Measurements from ENCODE around the gene FAM161A. TPM values are rescaled to one million over a fixed set of nuclear protein-coding genes. Genes with fewer than 3 reads are reported as not detected.

The FAM161A gene
- total RNA-seq, 1 donor from 2014 or later = 2.8 TPM

- TF ChIP-seq CTCF (IDR thresholded peaks at IDR 0.05; ENCODE audit: insufficient read depth, low read depth, low read length) (no peak), EZH2 (IDR thresholded peaks at IDR 0.05; ENCODE audit: insufficient read depth, low read length) (no peak)
- FAIRE-seq = no peak
- no peaks in the 10 kb centered on the region for H3K27me3 ChIP-seq (ENCODE audit: insufficient read depth, low read length)
These were observed 19.9 kb downstream of the FAM161A start for GRCh38 chr2:61833971-61834370.

GRCh38 chr2:61832183-61832841 lies 21.5 kb downstream of the FAM161A start:
- Mint-ChIP-seq H3K4me1 (ENCODE audit: low read depth, unreplicated experiment) (no peaks in the 10 kb centered on the region), H3K9me3 (ENCODE audit: unreplicated experiment) (no peaks in the 10 kb centered on the region), H3K27ac (ENCODE audit: unreplicated experiment) (no peak overlapping the region), H3K4me3 (ENCODE audit: unreplicated experiment) (no peak overlapping the region), H3K36me3 (ENCODE audit: low read depth, unreplicated experiment) (no peaks in the 10 kb centered on the region), H3K27me3 (ENCODE audit: low read depth, unreplicated experiment) (no peaks in the 10 kb centered on the region)
- DNase-seq (ENCODE audit: low read depth) (no peak), FAIRE-seq (no peak)
- no peak overlapping the region for H3K9ac ChIP-seq (ENCODE audit: low read length)
- no peaks in the 10 kb centered on the region for H3K79me2 ChIP-seq (ENCODE audit: insufficient read depth, low read length)
- H3K27ac ChIP-seq (ENCODE audit: low read depth, low read length) = no peak overlapping the region
- H3K4me2 ChIP-seq (ENCODE audit: low read length) = no peak overlapping the region
- H3K36me3 ChIP-seq (ENCODE audit: insufficient read depth, low read length) = no peaks in the 10 kb centered on the region
- H2AFZ ChIP-seq (ENCODE audit: low read depth, low read length) = no peak overlapping the region
- H3K4me3 ChIP-seq (ENCODE audit: insufficient read depth, low read depth, low read length) = no peak overlapping the region
- H3K4me1 ChIP-seq (ENCODE audit: insufficient read depth, low read length) = no peaks in the 10 kb centered on the region
- TF ChIP-seq EZH2 (IDR thresholded peaks at IDR 0.05; ENCODE audit: insufficient read depth, low read length) (no peak), CTCF (IDR thresholded peaks at IDR 0.05; ENCODE audit: insufficient read depth, low read depth, low read length) (no peak)
- no peaks in the 10 kb centered on the region for H3K27me3 ChIP-seq (ENCODE audit: insufficient read depth, low read length)
- H3K9me3 ChIP-seq (ENCODE audit: insufficient read depth, low read depth, low read length) = no peaks in the 10 kb centered on the region
- H4K20me1 ChIP-seq (ENCODE audit: insufficient read depth, low read length) = no peaks in the 10 kb centered on the region

More at GRCh38 chr2:61833971-61834370, 19.9 kb downstream of the FAM161A start:
- no peak overlapping the region for H3K4me3 Mint-ChIP-seq (ENCODE audit: unreplicated experiment)
- no peaks in the 10 kb centered on the region for H3K36me3 Mint-ChIP-seq (ENCODE audit: low read depth, unreplicated experiment)
- no peak overlapping the region for H3K4me2 ChIP-seq (ENCODE audit: low read length)
- no peaks in the 10 kb centered on the region for H3K9me3 Mint-ChIP-seq (ENCODE audit: unreplicated experiment)
- no peak for DNase-seq (ENCODE audit: low read depth)
- no peaks in the 10 kb centered on the region for H3K4me1 ChIP-seq (ENCODE audit: insufficient read depth, low read length)
- no peak overlapping the region for H3K27ac Mint-ChIP-seq (ENCODE audit: unreplicated experiment)
- H3K79me2 ChIP-seq (ENCODE audit: insufficient read depth, low read length) = no peaks in the 10 kb centered on the region
- H3K4me1 Mint-ChIP-seq (ENCODE audit: low read depth, unreplicated experiment) = no peaks in the 10 kb centered on the region
- H3K4me3 ChIP-seq (ENCODE audit: insufficient read depth, low read depth, low read length) = no peak overlapping the region
- no peak overlapping the region for H3K27ac ChIP-seq (ENCODE audit: low read depth, low read length)
- H3K27me3 Mint-ChIP-seq (ENCODE audit: low read depth, unreplicated experiment) = no peaks in the 10 kb centered on the region
- no peaks in the 10 kb centered on the region for H3K36me3 ChIP-seq (ENCODE audit: insufficient read depth, low read length)
- no peak overlapping the region for H2AFZ ChIP-seq (ENCODE audit: low read depth, low read length)
- no peaks in the 10 kb centered on the region for H4K20me1 ChIP-seq (ENCODE audit: insufficient read depth, low read length)
- no peaks in the 10 kb centered on the region for H3K9me3 ChIP-seq (ENCODE audit: insufficient read depth, low read depth, low read length)
- H3K9ac ChIP-seq (ENCODE audit: low read length) = no peak overlapping the region

GRCh38 chr2:61822255-61822654 lies 31.6 kb downstream of the FAM161A start:
- Histone ChIP-seq H3K9ac (ENCODE audit: low read length) (no peak overlapping the region), H2AFZ (ENCODE audit: low read depth, low read length) (no peak overlapping the region), H3K4me3 (ENCODE audit: insufficient read depth, low read depth, low read length) (no peak overlapping the region), H3K9me3 (ENCODE audit: insufficient read depth, low read depth, low read length) (no peaks in the 10 kb centered on the region), H3K79me2 (ENCODE audit: insufficient read depth, low read length) (no peaks in the 10 kb centered on the region), H3K27ac (ENCODE audit: low read depth, low read length) (no peak overlapping the region), H3K4me1 (ENCODE audit: insufficient read depth, low read length) (no peaks in the 10 kb centered on the region), H3K27me3 (ENCODE audit: insufficient read depth, low read length) (no peaks in the 10 kb centered on the region), H4K20me1 (ENCODE audit: insufficient read depth, low read length) (no peaks in the 10 kb centered on the region), H3K36me3 (ENCODE audit: insufficient read depth, low read length) (no peaks in the 10 kb centered on the region), H3K4me2 (ENCODE audit: low read length) (no peak overlapping the region)
- no peaks in the 10 kb centered on the region for H3K36me3 Mint-ChIP-seq (ENCODE audit: low read depth, unreplicated experiment)
- DNase-seq (ENCODE audit: low read depth) (no peak), FAIRE-seq (no peak)
- H3K27me3 Mint-ChIP-seq (ENCODE audit: low read depth, unreplicated experiment) = peaks cover 6% of the 10 kb centered on the region
- no peak overlapping the region for H3K27ac Mint-ChIP-seq (ENCODE audit: unreplicated experiment)
- no peak overlapping the region for H3K4me3 Mint-ChIP-seq (ENCODE audit: unreplicated experiment)
- TF ChIP-seq EZH2 (IDR thresholded peaks at IDR 0.05; ENCODE audit: insufficient read depth, low read length) (no peak), CTCF (IDR thresholded peaks at IDR 0.05; ENCODE audit: insufficient read depth, low read depth, low read length) (no peak)
- no peaks in the 10 kb centered on the region for H3K9me3 Mint-ChIP-seq (ENCODE audit: unreplicated experiment)
- H3K4me1 Mint-ChIP-seq (ENCODE audit: low read depth, unreplicated experiment) = peaks cover 2% of the 10 kb centered on the region
